Common myeloid progenitor, CD34-positive (primary cell): Measurements from ENCODE around the gene ITLN2.

Experiments
- CTCF ChIA-PET: fragments of 350-600 bp; sonication (Branson Sonifier 250); formaldehyde crosslinking; loops from one replicate; lab custom pipeline; 2021; ENCODE audit warnings: antibody characterized with exemption; lab: Charles Lee
- POLR2A ChIA-PET: fragments of 350-600 bp; sonication (Branson Sonifier 250); formaldehyde crosslinking; loops from one replicate; lab custom pipeline; 2021; ENCODE audit warnings: antibody characterized with exemption; lab: Charles Lee
- DNase-seq, 3 donors: peaks; one replicate each; pipeline versions ENCODE4 v3.0.0 to v3.0.0-alpha.2; 2013
- H3K27ac ChIP-seq, 2 experiments: 1 replicate in 1 of 2; 2 replicates in 1 of 2; pipeline ENCODE4 v1.7.0; 2013; ENCODE audit warnings: inconsistent platforms in 2 of 2, low read length in 2 of 2, mild to moderate bottlenecking in 2 of 2, low read depth in 1 of 2, moderate library complexity in 1 of 2; ENCODE audit not compliant: severe bottlenecking in 2 of 2, insufficient read depth in 1 of 2, poor library complexity in 1 of 2
- H3K27me3 ChIP-seq, 5 experiments: replicated peaks in 2 of 5; 1 replicate in 3 of 5; 2 replicates in 2 of 5; pipeline versions ENCODE4 v1.6.1 to v1.7.0; 2013; ENCODE audit warnings: low read length in 4 of 5, mild to moderate bottlenecking in 2 of 5, moderate library complexity in 2 of 5, inconsistent platforms in 1 of 5; ENCODE audit not compliant: insufficient read depth in 5 of 5, control insufficient read depth in 4 of 5
- H3K36me3 ChIP-seq, 4 experiments: 1 replicate in 2 of 4; 2 replicates in 2 of 4; pipeline versions ENCODE4 v1.6.1 to v1.7.0; 2013; ENCODE audit warnings: low read length in 3 of 4, control low read depth in 1 of 4, mild to moderate bottlenecking in 1 of 4; ENCODE audit not compliant: control insufficient read depth in 4 of 4, insufficient read depth in 4 of 4
- H3K4me1 ChIP-seq, 4 experiments: 1 replicate in 3 of 4; 2 replicates in 1 of 4; pipeline versions ENCODE4 v1.6.1 to v1.7.1; 2013; ENCODE audit warnings: low read length in 3 of 4, mild to moderate bottlenecking in 3 of 4, control low read depth in 1 of 4, inconsistent platforms in 1 of 4, moderate library complexity in 1 of 4; ENCODE audit not compliant: control insufficient read depth in 4 of 4, insufficient read depth in 4 of 4; ENCODE audit errors: control extremely low read depth in 1 of 4
- H3K4me3 ChIP-seq, 7 experiments: 1 replicate in 4 of 7; 2 replicates in 3 of 7; pipeline versions ENCODE4 v1.5.1 to v1.7.0; 2013; ENCODE audit warnings: mild to moderate bottlenecking in 7 of 7, low read length in 6 of 7, moderate library complexity in 6 of 7, inconsistent platforms in 2 of 7, low read depth in 2 of 7, control low read depth in 1 of 7; ENCODE audit not compliant: insufficient read depth in 4 of 7, control insufficient read depth in 1 of 7; ENCODE audit errors: extremely low read depth in 1 of 7
- H3K9me3 ChIP-seq, 5 experiments: 1 replicate in 4 of 5; 2 replicates in 1 of 5; pipeline versions ENCODE4 v1.6.1 to v1.7.1; 2013; ENCODE audit warnings: low read length in 4 of 5, mild to moderate bottlenecking in 2 of 5, inconsistent platforms in 1 of 5, low read depth in 1 of 5, moderate library complexity in 1 of 5; ENCODE audit not compliant: control insufficient read depth in 4 of 5, insufficient read depth in 2 of 5; ENCODE audit errors: control extremely low read depth in 1 of 5
- WGBS: methylation state at CpG from one replicate; pipeline ENCODE4 v1.1.5; 2013; ENCODE audit not compliant: insufficient coverage; 5-methylcytosine and 5-hydroxymethylcytosine counted together

ITLN2 gene

GRCh38 chr1:160961419-160961818 is 6.8 kb upstream of the ITLN2 start:
- Histone ChIP-seq H3K36me3 (no peaks in the 10 kb centered on the region), H3K27me3 (no peaks in the 10 kb centered on the region), H3K27ac (no peak overlapping the region), H3K4me3 (no peak overlapping the region), H3K4me1 (no peaks in the 10 kb centered on the region), H3K9me3 (no peaks in the 10 kb centered on the region)
- ChIA-PET POLR2A (no interaction called here), CTCF (interaction anchor here (0.9 to 1.0 kb wide), 2 partner anchors 10 kb away, joined by 4 read pairs; no protein-coding TSS in a partner anchor)
- 100% methylated on average over 1 of the region's 1 CpG for WGBS
- no peak for DNase-seq

GRCh38 chr1:160956966-160957365 is 2.4 kb upstream of the ITLN2 start:
- Histone ChIP-seq H3K4me3 (no peak overlapping the region), H3K27ac (no peak overlapping the region), H3K4me1 (peaks cover 0 to 3% (median 0%) of the 10 kb centered on the region in 4 experiments), H3K27me3 (no peaks in the 10 kb centered on the region), H3K36me3 (no peaks in the 10 kb centered on the region), H3K9me3 (no peaks in the 10 kb centered on the region)
- ChIA-PET POLR2A (no interaction called here), CTCF (interaction anchor here (0.8 to 1.8 kb wide), 4 partner anchors 33 to 276 kb away, joined by 3 to 5 read pairs (median 4); no protein-coding TSS in a partner anchor)
- no peak for DNase-seq
- 80% methylated on average over 1 of the region's 4 CpGs for WGBS

- H3K27ac ChIP-seq, result no peak overlapping the region
- POLR2A ChIA-PET, result no interaction called here
- peaks cover 0 to 12% (median 0%) of the 10 kb centered on the region in 4 experiments for H3K4me1 ChIP-seq
- no peaks in the 10 kb centered on the region for H3K9me3 ChIP-seq
- no peaks in the 10 kb centered on the region for H3K27me3 ChIP-seq
- H3K4me3 ChIP-seq, result no peak overlapping the region
- H3K36me3 ChIP-seq, result no peaks in the 10 kb centered on the region
- CTCF ChIA-PET, result interaction anchor here (0.9 to 6.5 kb wide), 20 partner anchors 11 to 278 kb away, joined by 3 to 152 read pairs (median 8); partner anchors contain the start of gene ITLN1
- WGBS, result 88% methylated on average over 3 of the region's 3 CpGs
- DNase-seq, result no peak
Measured at GRCh38 chr1:160953030-160953429, 1.6 kb downstream of the ITLN2 start.

GRCh38 chr1:160952129-160952510 is 2.5 kb downstream of the ITLN2 start:
- Histone ChIP-seq H3K9me3 (no peaks in the 10 kb centered on the region), H3K4me1 (peaks cover 0 to 12% (median 0%) of the 10 kb centered on the region in 4 experiments), H3K27ac (no peak overlapping the region), H3K27me3 (no peaks in the 10 kb centered on the region), H3K36me3 (no peaks in the 10 kb centered on the region), H3K4me3 (no peak overlapping the region)
- POLR2A ChIA-PET, result interaction anchor here (0.6 to 1.0 kb wide), 2 partner anchors 46 to 117 kb away, joined by 3 read pairs; no protein-coding TSS in a partner anchor
- no peak for DNase-seq
- CTCF ChIA-PET, result interaction anchor here (0.6 to 6.5 kb wide), 46 partner anchors 9 to 280 kb away, joined by 3 to 152 read pairs (median 4); partner anchors contain the start of genes CD244 and ITLN1
- 100% methylated on average over 1 of the region's 2 CpGs for WGBS

GRCh38 chr1:160951443-160952128 is 3.0 kb downstream of the ITLN2 start:
- Histone ChIP-seq H3K27ac (no peak overlapping the region), H3K36me3 (no peaks in the 10 kb centered on the region), H3K4me3 (no peak overlapping the region), H3K9me3 (no peaks in the 10 kb centered on the region), H3K4me1 (peaks cover 0 to 12% (median 0%) of the 10 kb centered on the region in 4 experiments), H3K27me3 (no peaks in the 10 kb centered on the region)
- CTCF ChIA-PET, result interaction anchor here (0.7 to 6.5 kb wide), 47 partner anchors 9 to 280 kb away, joined by 3 to 152 read pairs (median 4); partner anchors contain the start of genes CD244 and ITLN1
- peak; percentile 65 to 85 (median 77) for DNase-seq
- POLR2A ChIA-PET, result interaction anchor here (1.0 kb wide), 1 partner anchor 116 kb away, joined by 3 read pairs; no protein-coding TSS in a partner anchor
- 64% methylated on average over 8 of the region's 8 CpGs for WGBS

GRCh38 chr1:160950657-160951056 is 4.0 kb downstream of the ITLN2 start:
- no peak overlapping the region for H3K27ac ChIP-seq
- peaks cover 0 to 12% (median 0%) of the 10 kb centered on the region in 4 experiments for H3K4me1 ChIP-seq
- no peaks in the 10 kb centered on the region for H3K36me3 ChIP-seq
- ChIA-PET POLR2A (no interaction called here), CTCF (interaction anchor here (0.9 to 6.5 kb wide), 21 partner anchors 9 to 271 kb away, joined by 3 to 152 read pairs (median 7); partner anchors contain the start of genes CD244 and ITLN1)
- WGBS, result 92% methylated on average over 2 of the region's 3 CpGs
- H3K4me3 ChIP-seq, result no peak overlapping the region
- DNase-seq, result no peak
- no peaks in the 10 kb centered on the region for H3K9me3 ChIP-seq
- no peaks in the 10 kb centered on the region for H3K27me3 ChIP-seq

- ChIA-PET POLR2A (no interaction called here), CTCF (interaction anchor here (2.2 to 6.5 kb wide), 7 partner anchors 8 to 270 kb away, joined by 6 to 152 read pairs (median 48); partner anchors contain the start of gene CD244)
- Histone ChIP-seq H3K9me3 (no peaks in the 10 kb centered on the region), H3K27ac (no peak overlapping the region), H3K36me3 (no peaks in the 10 kb centered on the region), H3K27me3 (no peaks in the 10 kb centered on the region), H3K4me3 (no peak overlapping the region), H3K4me1 (peaks cover 0 to 12% (median 0%) of the 10 kb centered on the region in 4 experiments)
- 100% methylated on average over 2 of the region's 2 CpGs for WGBS
- no peak for DNase-seq
Measured at GRCh38 chr1:160949881-160950280, 4.7 kb downstream of the ITLN2 start.
